GM10266 (cell line): ENCODE results near the gene GP2.
"Not testable (repeated sequence)": the region's sequence is repeated elsewhere in the genome, so short reads cannot be mapped to it uniquely, and the experiment has no call there.

Experiments
- DNase-seq: peaks from one replicate; pipeline ENCODE4 v3.0.0; 2012; ENCODE audit errors: extremely low spot score
- CTCF ChIP-seq: IDR thresholded peaks from 2 replicates; pipeline ENCODE4 v1.5.1; 2012; ENCODE audit warnings: mild to moderate bottlenecking, low read depth; ENCODE audit not compliant: control insufficient read depth, insufficient read depth; ENCODE audit errors: missing control alignments

GP2 gene

GRCh38 chr16:20318437-20318836 is 8.9 kb downstream of the GP2 start:
- no peak for TF ChIP-seq CTCF
- no peak for DNase-seq

- no peak for DNase-seq
- no peak for TF ChIP-seq CTCF
Measured at GRCh38 chr16:20318006-20318405, 9.3 kb downstream of the GP2 start.

GRCh38 chr16:20317117-20317516 is 10.2 kb downstream of the GP2 start:
- DNase-seq, result no peak
- TF ChIP-seq CTCF, result no peak

- TF ChIP-seq CTCF, result no peak
- DNase-seq, result no peak
Measured at GRCh38 chr16:20316715-20317114, 10.6 kb downstream of the GP2 start.

- no peak for DNase-seq
- no peak for TF ChIP-seq CTCF
Measured at GRCh38 chr16:20315764-20316163, 11.5 kb downstream of the GP2 start.

- no peak for DNase-seq
- TF ChIP-seq CTCF, result no peak
Measured at GRCh38 chr16:20314575-20314974, 12.7 kb downstream of the GP2 start.

- TF ChIP-seq CTCF, result no peak
- DNase-seq, result no peak
Measured at GRCh38 chr16:20313741-20314140, 13.6 kb downstream of the GP2 start.

- not testable (repeated sequence) for DNase-seq
Measured at GRCh38 chr16:20312536-20313095, 14.7 kb downstream of the GP2 start.
